Measurements from ENCODE around the gene HM13. TPM values are rescaled to one million over a fixed set of nuclear protein-coding genes. Genes with fewer than 3 reads are reported as not detected.

HM13 gene
- total and polyA plus RNA-seq, 2 of the 13 experiments (the other 11 are each of a cell fraction or from before 2014, with no cell fraction given) = 118 to 243 TPM

DNA sequence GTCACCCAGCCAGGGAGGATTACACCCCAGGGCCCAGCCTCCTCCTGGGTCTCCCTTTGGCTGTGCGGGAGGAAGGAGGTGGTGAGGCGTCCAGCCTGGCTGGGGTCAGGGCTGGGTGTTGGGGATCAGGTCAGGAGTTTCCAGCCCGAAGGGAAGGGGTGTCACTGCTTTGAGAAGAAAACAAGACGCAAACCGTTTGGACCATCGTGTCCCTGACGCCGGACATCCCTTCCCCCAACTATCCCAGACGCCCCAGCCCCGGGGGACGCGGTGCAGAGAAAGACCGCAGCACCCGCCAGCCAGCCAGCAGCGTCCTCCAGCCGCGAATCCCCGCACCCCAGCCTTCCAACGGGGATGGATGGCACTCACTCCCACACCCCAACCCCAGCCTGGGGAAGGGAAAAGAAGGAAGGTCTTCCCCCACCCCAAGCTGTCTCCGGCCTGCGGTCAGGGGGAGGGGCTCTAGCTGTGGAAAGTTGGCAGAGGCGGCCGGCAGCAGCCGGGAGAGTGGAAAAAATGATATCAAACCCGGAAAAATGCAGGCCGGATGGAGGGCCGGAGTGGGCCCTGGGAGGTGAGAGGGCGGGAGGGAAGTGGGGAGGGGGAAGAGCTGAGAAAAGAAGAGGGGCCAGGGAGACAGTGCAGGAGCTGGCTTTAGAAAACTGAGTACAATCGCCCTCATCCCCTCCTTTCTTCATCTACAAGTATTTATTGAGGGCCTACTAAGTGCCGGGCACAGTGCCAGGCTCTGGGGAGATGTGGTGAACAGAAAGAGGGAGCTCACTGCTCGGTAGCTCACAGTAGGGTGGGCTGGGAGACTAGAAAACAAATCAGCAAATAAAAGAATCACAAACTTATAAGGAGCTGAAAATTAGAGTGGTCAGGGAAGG, 28.5 kb upstream of the HM13 start (continued):
- TF ChIP-seq ZNF710 (CRISPR knock-in tag; IDR thresholded peaks at IDR 0.05; ENCODE audit: borderline replicate concordance) (no peak), SMARCE1 (IDR thresholded peaks at IDR 0.05; ENCODE audit: borderline replicate concordance) (no peak), BRD4 (CRISPR knock-in tag; IDR thresholded peaks at IDR 0.05) (no peak), ZBTB42 (CRISPR knock-in tag; IDR thresholded peaks at IDR 0.05) (no peak), REST (IDR thresholded peaks at IDR 0.05; ENCODE audit: borderline replicate concordance in 1 of 2, low read depth in 1 of 2, low read length in 2 of 2) (no peak), ZFP90 (CRISPR knock-in tag; IDR thresholded peaks at IDR 0.05; ENCODE audit: borderline replicate concordance) (no peak)

All from HepG2 (cell line).